Subcutaneous abdominal adipose tissue (tissue), 5 donors: ENCODE measurements around the gene PPP6R2.
A peak's percentile ranks its signal among the peaks of the same experiment; 100 is the strongest.

ENCODE experiments used
- H3K27ac ChIP-seq: one replicate; pipeline ENCODE4 v1.7.0; 2013; ENCODE audit warnings: low read depth, mild to moderate bottlenecking, inconsistent platforms, low read length, moderate library complexity
- H3K27me3 ChIP-seq, 5 donors: one replicate each; pipeline ENCODE4 v1.7.0; 2013; ENCODE audit warnings: low read length in 5 of 5, inconsistent platforms in 1 of 5; ENCODE audit not compliant: control insufficient read depth in 5 of 5, insufficient read depth in 4 of 5
- H3K36me3 ChIP-seq, 5 donors: one replicate each; pipeline ENCODE4 v1.7.0; 2013; ENCODE audit warnings: low read length in 5 of 5; ENCODE audit not compliant: control insufficient read depth in 5 of 5, insufficient read depth in 5 of 5
- H3K4me1 ChIP-seq, 5 donors: one replicate each; pipeline ENCODE4 v1.7.0; 2013; ENCODE audit warnings: low read length in 5 of 5, mild to moderate bottlenecking in 3 of 5, moderate library complexity in 1 of 5; ENCODE audit not compliant: control insufficient read depth in 5 of 5, insufficient read depth in 5 of 5
- H3K4me3 ChIP-seq, 5 donors: one replicate each; pipeline ENCODE4 v1.7.0; 2013; ENCODE audit warnings: low read length in 5 of 5, low read depth in 1 of 5
- H3K9ac ChIP-seq, 5 donors: one replicate each; pipeline ENCODE4 v1.7.0; 2013; ENCODE audit warnings: low read length in 5 of 5, mild to moderate bottlenecking in 4 of 5, moderate library complexity in 3 of 5
- H3K9me3 ChIP-seq, 5 donors: one replicate each; pipeline ENCODE4 v1.7.0; 2013; ENCODE audit warnings: low read length in 5 of 5; ENCODE audit not compliant: control insufficient read depth in 5 of 5
- donor health status: healthy.
- donor health status: healthy.
- donor health status: healthy.
- donor health status: healthy.
- donor health status: healthy.

PPP6R2 gene

DNA sequence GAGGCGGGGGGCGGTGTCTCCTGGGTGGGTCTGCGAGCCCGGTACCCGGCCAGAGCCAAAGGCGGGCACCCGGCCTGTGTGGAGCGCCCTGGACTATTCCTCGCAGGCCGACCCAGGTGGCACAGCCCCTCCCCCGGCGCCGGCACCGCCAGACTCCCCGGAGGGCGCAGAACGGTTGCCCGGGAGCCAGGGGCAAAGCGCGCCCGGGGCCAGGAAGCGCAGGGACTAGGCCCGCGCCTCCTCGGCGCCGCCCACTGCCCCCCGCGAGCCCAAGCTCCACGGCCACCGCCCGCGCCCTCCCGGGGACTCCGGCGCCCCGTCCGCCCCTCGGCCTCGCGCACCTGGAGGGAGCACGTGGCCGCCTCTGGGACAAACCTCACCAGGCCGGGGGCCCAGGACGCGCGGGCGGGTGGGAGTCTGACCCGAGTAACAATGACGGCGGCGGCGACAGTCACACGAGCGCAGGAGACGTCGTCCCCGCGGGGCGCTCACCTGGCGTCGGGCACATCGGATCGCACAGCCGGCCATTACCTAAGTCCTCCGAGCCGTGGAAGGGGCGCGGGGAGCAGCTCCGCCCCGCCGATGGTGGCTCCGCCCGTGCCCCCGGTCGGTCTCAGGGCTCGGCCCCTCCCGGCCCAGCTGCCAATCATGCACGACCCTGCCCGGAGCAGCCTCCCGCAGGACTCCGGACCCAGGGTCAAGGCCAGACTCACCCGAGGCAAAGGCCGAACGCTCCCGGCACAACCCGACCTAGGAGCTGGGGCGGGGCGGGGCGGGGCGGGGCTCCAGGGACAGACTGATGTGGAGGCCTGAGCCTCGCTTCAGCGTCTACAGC, 43.1 kb upstream of the PPP6R2 start:
- no peak overlapping the region for H3K27ac ChIP-seq
- peaks cover 0 to 8% (median 0%) of the 10 kb centered on the region in 5 donors for H3K36me3 ChIP-seq
- H3K27me3 ChIP-seq = no peaks in the 10 kb centered on the region
- no peaks in the 10 kb centered on the region for H3K9me3 ChIP-seq
- H3K4me1 ChIP-seq = peaks cover 1 to 75% (median 69%) of the 10 kb centered on the region in 5 donors
- peak overlapping the region in 3 of 5 donors; percentile 38 to 49 (median 44) for H3K4me3 ChIP-seq
- H3K9ac ChIP-seq = peak overlapping the region in 1 of 5 donors; percentile 35

DNA sequence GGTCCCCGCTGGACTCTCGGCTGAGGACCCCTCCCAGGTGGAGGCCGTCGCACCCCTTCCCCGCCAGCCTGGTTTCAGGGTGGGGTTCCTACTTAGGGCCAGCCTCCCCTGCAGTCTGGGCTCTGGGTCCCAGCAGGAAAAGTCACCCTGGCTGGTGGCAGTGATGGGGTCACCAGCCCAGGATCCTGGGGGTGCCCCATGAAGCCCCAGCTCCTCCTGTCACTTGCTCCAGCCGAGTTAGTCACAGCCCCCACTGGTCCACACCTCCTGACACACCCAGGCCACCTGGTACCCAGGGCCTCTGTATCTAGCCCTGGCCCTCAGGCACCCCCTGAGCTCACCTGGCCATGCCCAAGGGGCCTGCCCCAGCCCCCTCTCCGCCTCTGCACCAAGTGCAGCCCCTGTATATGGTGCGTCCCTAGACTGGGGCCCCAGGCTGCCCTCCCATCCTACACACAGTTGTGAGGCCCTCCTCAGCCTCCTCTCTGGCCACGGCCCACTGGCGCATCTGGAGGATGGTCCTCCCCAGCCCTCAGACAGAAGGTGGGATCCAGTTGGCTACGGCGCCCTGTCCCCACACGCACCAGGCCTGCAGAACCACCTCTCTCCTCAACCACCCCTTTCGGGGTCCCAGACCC, 42.4 kb upstream of the PPP6R2 start:
- Histone ChIP-seq H3K4me3 (no peak overlapping the region), H3K9ac (no peak overlapping the region), H3K4me1 (peaks cover 4 to 83% (median 76%) of the 10 kb centered on the region in 5 donors)

DNA sequence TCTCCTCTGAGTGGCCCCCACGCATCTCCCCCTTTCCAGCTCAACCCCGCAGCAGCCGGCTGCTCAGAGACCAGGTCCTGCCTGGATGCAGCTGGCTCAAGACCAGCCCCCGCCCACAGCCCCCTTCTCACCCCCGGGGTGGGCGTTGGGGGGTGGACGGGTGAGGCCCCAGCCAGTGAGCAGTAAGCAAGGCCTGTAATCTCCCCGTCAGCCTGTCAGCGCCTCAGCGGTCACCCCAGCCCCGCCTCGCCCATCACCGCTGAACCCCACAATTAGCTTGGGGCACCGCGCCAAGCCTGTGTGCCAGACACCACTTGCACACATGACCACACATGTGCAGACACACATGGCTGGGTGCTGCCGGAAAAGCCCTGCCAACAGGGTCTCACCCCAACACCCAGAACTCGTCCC, 41.5 kb upstream of the PPP6R2 start:
- Histone ChIP-seq H3K4me1 (peaks cover 6 to 86% (median 79%) of the 10 kb centered on the region in 5 donors), H3K4me3 (no peak overlapping the region)

More for the DNA sequence above, 42.4 kb upstream of the PPP6R2 start:
- no peaks in the 10 kb centered on the region for H3K27me3 ChIP-seq
- peaks cover 0 to 8% (median 0%) of the 10 kb centered on the region in 5 donors for H3K36me3 ChIP-seq
- H3K9me3 ChIP-seq = no peaks in the 10 kb centered on the region
- H3K27ac ChIP-seq = no peak overlapping the region

DNA sequence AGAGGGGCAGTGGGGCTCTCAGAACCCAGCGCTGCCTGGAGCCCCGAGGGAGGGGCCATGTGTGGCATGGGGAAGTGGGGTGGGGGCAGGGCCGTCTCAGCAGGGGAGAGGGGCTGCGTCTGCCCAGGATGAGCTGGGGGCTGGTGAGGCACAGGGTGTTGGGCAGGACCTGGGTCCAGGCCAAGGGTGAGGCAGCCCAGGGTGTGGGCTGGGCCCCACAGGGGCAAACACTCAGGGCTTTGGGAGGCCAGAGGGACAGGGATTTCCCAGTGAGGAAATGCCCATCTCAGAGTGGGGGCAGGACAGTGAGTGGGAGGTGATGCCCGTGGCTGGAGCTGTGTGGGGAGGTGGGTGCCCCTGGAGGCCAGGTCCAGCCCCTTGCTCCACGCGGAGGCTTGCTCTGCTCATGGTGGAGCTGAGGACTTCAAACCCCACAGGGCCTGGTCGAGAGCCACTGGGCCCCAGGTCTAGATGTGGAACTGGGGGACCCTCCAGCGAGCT, 41.0 kb upstream of the PPP6R2 start:
- Histone ChIP-seq H3K4me1 (peaks cover 6 to 86% (median 77%) of the 10 kb centered on the region in 5 donors), H3K9ac (peak overlapping the region in 1 of 5 donors; percentile 73), H3K27ac (peak overlapping the region; percentile 94), H3K36me3 (peaks cover 0 to 8% (median 0%) of the 10 kb centered on the region in 5 donors), H3K4me3 (no peak overlapping the region), H3K27me3 (no peaks in the 10 kb centered on the region), H3K9me3 (no peaks in the 10 kb centered on the region)

More for the DNA sequence above, 41.5 kb upstream of the PPP6R2 start:
- peaks cover 0 to 8% (median 0%) of the 10 kb centered on the region in 5 donors for H3K36me3 ChIP-seq
- peak overlapping the region; percentile 94 for H3K27ac ChIP-seq
- no peaks in the 10 kb centered on the region for H3K27me3 ChIP-seq
- no peaks in the 10 kb centered on the region for H3K9me3 ChIP-seq
- peak overlapping the region in 1 of 5 donors; percentile 37 for H3K9ac ChIP-seq

DNA sequence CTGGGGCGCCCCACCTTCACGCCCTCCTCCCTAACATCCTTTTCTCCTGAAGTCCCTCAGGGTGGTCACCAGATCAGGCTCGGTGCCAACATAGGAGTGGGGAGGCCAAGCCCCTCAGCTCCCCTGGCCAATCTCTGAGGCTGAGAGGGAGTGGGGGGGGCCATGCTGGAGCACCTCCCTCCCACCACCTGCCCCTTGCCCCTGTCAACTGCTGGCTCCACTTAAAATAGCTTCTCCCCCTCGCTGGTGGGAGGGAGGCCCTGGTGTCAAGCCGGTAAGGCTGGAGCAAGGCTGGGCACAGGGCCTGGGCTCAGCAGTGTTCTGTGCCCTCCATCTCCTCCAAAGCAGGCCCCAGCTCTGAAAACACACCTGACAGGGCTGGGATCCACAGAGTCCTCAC, 40.6 kb upstream of the PPP6R2 start:
- H3K9ac ChIP-seq = peak overlapping the region in 3 of 5 donors; percentile 26 to 73 (median 59)
- H3K4me1 ChIP-seq = peaks cover 6 to 82% (median 73%) of the 10 kb centered on the region in 5 donors
- peaks cover 0 to 8% (median 0%) of the 10 kb centered on the region in 5 donors for H3K36me3 ChIP-seq
- peak overlapping the region; percentile 94 for H3K27ac ChIP-seq
- H3K4me3 ChIP-seq = no peak overlapping the region
- no peaks in the 10 kb centered on the region for H3K9me3 ChIP-seq
- H3K27me3 ChIP-seq = no peaks in the 10 kb centered on the region

DNA sequence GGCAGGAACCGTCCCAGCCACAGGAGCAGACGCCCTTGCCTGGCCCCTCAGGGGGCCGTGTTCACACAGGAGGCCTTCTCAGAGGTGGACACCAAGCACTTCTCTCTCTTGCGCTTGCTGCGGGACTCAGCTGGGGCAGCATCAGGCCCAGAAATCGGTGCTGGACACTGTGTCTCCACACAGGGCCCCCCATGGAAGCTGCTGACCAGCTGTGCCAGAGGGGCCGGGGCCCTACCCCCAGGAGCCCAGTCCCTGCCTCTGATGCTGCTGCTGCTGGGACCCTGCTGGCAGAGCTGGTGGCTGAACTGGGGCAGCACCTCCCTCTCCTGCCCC, 39.6 kb upstream of the PPP6R2 start:
- peaks cover 8 to 87% (median 80%) of the 10 kb centered on the region in 5 donors for H3K4me1 ChIP-seq
- H3K27ac ChIP-seq = peak overlapping the region; percentile 94
- H3K9ac ChIP-seq = peak overlapping the region in 3 of 5 donors; percentile 59 to 73 (median 65)
- H3K9me3 ChIP-seq = no peaks in the 10 kb centered on the region
- peak overlapping the region in 2 of 5 donors; percentile 22 to 30 for H3K4me3 ChIP-seq
- no peaks in the 10 kb centered on the region for H3K27me3 ChIP-seq
- H3K36me3 ChIP-seq = peaks cover 0 to 8% (median 0%) of the 10 kb centered on the region in 5 donors

DNA sequence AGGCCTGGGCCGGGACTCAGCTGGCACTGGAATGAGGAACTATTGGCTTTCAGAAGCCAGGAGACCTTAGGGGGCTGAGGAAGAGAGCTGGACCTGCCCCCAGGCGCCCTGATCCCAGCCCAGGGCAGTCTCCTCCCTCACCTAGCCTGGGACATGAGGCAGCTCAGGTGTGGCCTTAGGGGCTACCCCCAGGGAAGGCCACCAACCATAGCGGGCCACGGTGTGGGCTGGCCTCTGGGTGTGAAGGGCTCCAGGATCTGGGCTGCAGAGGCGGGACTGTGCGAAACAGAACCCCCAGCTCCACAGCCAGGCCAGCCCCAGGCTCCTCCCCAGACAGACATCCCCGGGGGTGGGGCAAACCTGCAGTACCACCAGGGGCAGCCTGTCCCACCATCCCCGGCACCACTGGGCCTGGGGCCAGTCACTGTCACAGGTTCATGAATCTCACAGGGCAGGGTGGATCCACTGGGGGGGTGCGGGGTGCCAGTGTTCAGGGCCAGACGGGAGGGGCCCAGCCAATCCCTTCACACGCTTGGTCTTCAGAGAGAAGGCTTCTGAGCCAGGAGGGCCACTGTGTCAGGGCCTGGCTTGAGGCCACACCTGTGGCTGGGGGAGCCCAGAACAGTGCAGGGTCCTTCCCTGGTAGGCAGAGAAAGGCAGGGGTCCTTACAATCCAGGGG, 39.1 kb upstream of the PPP6R2 start:
- H3K27me3 ChIP-seq = no peaks in the 10 kb centered on the region
- H3K9me3 ChIP-seq = no peaks in the 10 kb centered on the region
- peaks cover 0 to 8% (median 0%) of the 10 kb centered on the region in 5 donors for H3K36me3 ChIP-seq
- peaks cover 8 to 89% (median 81%) of the 10 kb centered on the region in 5 donors for H3K4me1 ChIP-seq
- H3K9ac ChIP-seq = peak overlapping the region in 4 of 5 donors; percentile 59 to 73 (median 68)
- H3K4me3 ChIP-seq = peak overlapping the region in 2 of 5 donors; percentile 22 to 30
- peak overlapping the region; percentile 94 for H3K27ac ChIP-seq

DNA sequence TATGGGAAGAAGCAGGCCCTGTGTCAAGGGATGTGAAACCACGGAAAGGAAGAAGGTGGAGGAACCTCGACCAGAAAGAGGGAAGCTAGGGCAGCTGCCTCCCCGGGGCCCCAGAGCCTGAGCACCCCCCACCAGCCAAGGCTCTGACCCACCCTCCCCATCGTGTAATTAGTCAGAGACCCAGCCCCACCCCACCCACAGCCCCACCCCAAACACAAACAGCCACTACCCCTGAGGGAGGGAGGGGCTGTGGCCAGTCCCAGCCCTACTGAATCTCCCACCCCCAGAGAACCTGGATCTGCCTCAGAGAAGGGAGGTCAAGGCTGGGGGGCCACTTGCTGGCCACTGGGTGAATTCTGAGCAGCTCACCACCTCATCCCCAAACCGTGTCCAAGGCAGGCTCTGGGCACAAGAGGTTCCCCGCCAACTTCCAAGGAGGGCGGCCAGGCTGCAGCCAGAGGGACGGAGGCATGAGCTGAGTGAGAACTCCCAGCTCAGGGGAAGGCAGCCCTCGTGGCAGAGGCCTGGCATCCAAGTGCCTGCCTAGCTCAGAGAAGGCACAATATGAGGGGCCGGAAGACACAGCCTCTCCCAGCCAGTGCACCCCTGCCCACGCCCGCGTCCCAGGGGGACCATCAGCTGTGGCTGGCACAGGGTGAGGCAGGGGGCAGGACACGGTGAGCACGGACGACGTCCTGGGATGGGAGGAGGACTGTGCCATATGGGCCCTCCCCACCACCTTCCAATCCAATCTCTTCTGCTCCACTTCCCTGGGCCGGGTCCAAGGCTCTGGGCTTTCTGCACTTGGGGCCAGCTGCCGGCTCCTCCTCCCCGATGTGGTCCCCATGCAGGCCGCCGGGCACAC, 38.4 kb upstream of the PPP6R2 start:
- Histone ChIP-seq H3K4me1 (peaks cover 8 to 92% (median 85%) of the 10 kb centered on the region in 5 donors), H3K27ac (peak overlapping the region; percentile 94), H3K4me3 (peak overlapping the region in 4 of 5 donors; percentile 70 to 88 (median 83))

DNA sequence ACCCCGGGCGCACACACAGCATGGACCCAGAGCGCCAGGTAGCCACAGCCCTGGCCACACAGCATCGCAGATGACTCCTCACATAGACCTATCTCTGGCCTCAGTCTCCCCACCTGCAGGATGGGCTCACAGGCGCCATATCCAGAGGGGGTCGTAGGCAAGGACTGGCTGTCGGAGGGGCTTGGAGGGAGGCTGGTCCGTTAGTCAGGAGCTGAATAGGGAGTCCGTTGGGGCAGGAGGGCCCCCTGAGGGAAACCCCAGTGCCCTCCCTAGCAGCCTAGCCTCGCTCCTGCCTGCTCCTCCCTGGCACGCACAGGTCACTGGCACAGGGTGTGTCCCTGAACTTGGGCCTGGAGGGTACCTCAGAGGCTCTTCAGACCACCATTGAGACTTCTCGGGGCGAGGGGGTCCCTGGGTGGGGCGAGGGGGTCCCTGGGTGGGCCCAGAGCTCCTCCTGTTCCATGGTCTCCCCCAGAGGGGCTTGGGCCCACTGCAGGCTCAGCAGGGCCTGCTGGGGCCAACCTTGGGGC, 37.7 kb upstream of the PPP6R2 start:
- Histone ChIP-seq H3K9me3 (no peaks in the 10 kb centered on the region), H3K4me3 (peak overlapping the region; percentile 40 to 88 (median 82)), H3K4me1 (peaks cover 8 to 91% (median 80%) of the 10 kb centered on the region in 5 donors), H3K36me3 (peaks cover 0 to 8% (median 0%) of the 10 kb centered on the region in 5 donors), H3K9ac (peak overlapping the region in 4 of 5 donors; percentile 56 to 94 (median 77)), H3K27ac (peak overlapping the region; percentile 94), H3K27me3 (no peaks in the 10 kb centered on the region)

More for the DNA sequence above, 38.4 kb upstream of the PPP6R2 start:
- Histone ChIP-seq H3K36me3 (peaks cover 0 to 8% (median 0%) of the 10 kb centered on the region in 5 donors), H3K9me3 (no peaks in the 10 kb centered on the region), H3K27me3 (no peaks in the 10 kb centered on the region), H3K9ac (peak overlapping the region in 4 of 5 donors; percentile 72 to 94 (median 77))
